OCI-LY1 (cell line): ENCODE results near the gene JAKMIP3.

Experiments
- H2AFZ ChIP-seq: fragments of 200-600 bp; sonication (generic), shearing (Covaris generic); 2 replicates; pipeline ENCODE4 v1.6.0; 2014; ENCODE audit warnings: antibody characterized with exemption, mild to moderate bottlenecking, low read length
- H3F3A ChIP-seq: fragments of 200-600 bp; sonication (generic), shearing (Covaris generic); 2 replicates; pipeline ENCODE4 v1.6.0; 2014; ENCODE audit warnings: mild to moderate bottlenecking, antibody characterized with exemption, low read length, moderate library complexity; ENCODE audit not compliant: insufficient read depth
- H3K27ac ChIP-seq: fragments of 200-600 bp; sonication (generic); 2 replicates; pipeline ENCODE4 v1.5.1; 2014; ENCODE audit warnings: low read length, mixed run types, mild to moderate bottlenecking, low read depth; ENCODE audit not compliant: poor library complexity, severe bottlenecking
- H3K27me3 ChIP-seq: fragments of 200-600 bp; sonication (generic); 2 replicates; pipeline ENCODE4 v1.6.0; 2014; ENCODE audit warnings: antibody characterized with exemption, mild to moderate bottlenecking, low read length, moderate library complexity; ENCODE audit not compliant: insufficient read depth
- H3K36me3 ChIP-seq: fragments of 200-600 bp; sonication (generic); 2 replicates; pipeline ENCODE4 v1.6.1; 2014; ENCODE audit warnings: mild to moderate bottlenecking, antibody characterized with exemption, low read length, moderate library complexity, mixed read lengths; ENCODE audit not compliant: insufficient read depth
- H3K4me1 ChIP-seq: fragments of 200-600 bp; sonication (generic); 2 replicates; pipeline ENCODE4 v1.5.1; 2014; ENCODE audit warnings: mild to moderate bottlenecking, low read length, moderate library complexity; ENCODE audit not compliant: insufficient read depth, severe bottlenecking
- H3K4me2 ChIP-seq: fragments of 200-600 bp; sonication (generic), shearing (Covaris generic); 2 replicates; pipeline ENCODE4 v1.6.1; 2014; ENCODE audit warnings: low read length
- H3K4me3 ChIP-seq: fragments of 200-600 bp; sonication (generic); 2 replicates; pipeline ENCODE4 v1.5.1; 2014; ENCODE audit warnings: low read length, low read depth, mild to moderate bottlenecking, mixed read lengths; ENCODE audit not compliant: poor library complexity, severe bottlenecking
- H3K79me2 ChIP-seq: fragments of 200-600 bp; shearing (Covaris generic); 2 replicates; pipeline ENCODE4 v1.6.1; 2016; ENCODE audit warnings: mixed run types, low read length, mixed read lengths; ENCODE audit not compliant: insufficient read depth
- H3K9ac ChIP-seq: fragments of 200-600 bp; sonication (generic), shearing (Covaris generic); 2 replicates; pipeline ENCODE4 v1.6.1; 2014; ENCODE audit warnings: mild to moderate bottlenecking, low read length, mixed read lengths
- H3K9me2 ChIP-seq: fragments of 200-600 bp; sonication (generic), shearing (Covaris generic); 2 replicates; pipeline ENCODE4 v1.6.1; 2014; ENCODE audit warnings: low read depth, mild to moderate bottlenecking, low read length, mixed read lengths
- H3K9me3 ChIP-seq: fragments of 200-600 bp; shearing (Covaris generic); 2 replicates; pipeline ENCODE4 v1.6.1; 2014; ENCODE audit warnings: low read length, mixed read lengths
- H4K20me1 ChIP-seq: fragments of 200-600 bp; sonication (generic), shearing (Covaris generic); 2 replicates; pipeline ENCODE4 v1.6.0; 2016; ENCODE audit warnings: mild to moderate bottlenecking, low read length; ENCODE audit not compliant: insufficient read depth
- CTCF ChIP-seq: fragments of 200-600 bp; sonication (generic), shearing (Covaris generic); IDR thresholded peaks from 2 replicates; pipeline ENCODE4 v1.5.1; 2017; ENCODE audit warnings: mild to moderate bottlenecking, antibody characterized with exemption, low read length, moderate library complexity, mixed read lengths
- EZH2 ChIP-seq: fragments of 200-600 bp; sonication (generic), shearing (Covaris generic); IDR thresholded peaks from 2 replicates; pipeline ENCODE4 v1.8.0; 2017; ENCODE audit warnings: borderline replicate concordance, mixed run types, mild to moderate bottlenecking, antibody characterized with exemption, low read length, moderate library complexity, mixed read lengths

The JAKMIP3 gene

GRCh38 chr10:132109341-132110110, 43.8 kb downstream of the JAKMIP3 start:
- Histone ChIP-seq H3K79me2 (no peaks in the 10 kb centered on the region), H3K27me3 (no peaks in the 10 kb centered on the region), H3K4me1 (no peaks in the 10 kb centered on the region), H3K9ac (no peak overlapping the region), H3K27ac (no peak overlapping the region), H3K36me3 (no peaks in the 10 kb centered on the region), H2AFZ (no peak overlapping the region), H3K4me3 (no peak overlapping the region), H3F3A (no peaks in the 10 kb centered on the region), H3K9me2 (no peaks in the 10 kb centered on the region), H4K20me1 (no peaks in the 10 kb centered on the region), H3K9me3 (no peaks in the 10 kb centered on the region), H3K4me2 (no peak overlapping the region)
- TF ChIP-seq CTCF (no peak), EZH2 (no peak)

DNA sequence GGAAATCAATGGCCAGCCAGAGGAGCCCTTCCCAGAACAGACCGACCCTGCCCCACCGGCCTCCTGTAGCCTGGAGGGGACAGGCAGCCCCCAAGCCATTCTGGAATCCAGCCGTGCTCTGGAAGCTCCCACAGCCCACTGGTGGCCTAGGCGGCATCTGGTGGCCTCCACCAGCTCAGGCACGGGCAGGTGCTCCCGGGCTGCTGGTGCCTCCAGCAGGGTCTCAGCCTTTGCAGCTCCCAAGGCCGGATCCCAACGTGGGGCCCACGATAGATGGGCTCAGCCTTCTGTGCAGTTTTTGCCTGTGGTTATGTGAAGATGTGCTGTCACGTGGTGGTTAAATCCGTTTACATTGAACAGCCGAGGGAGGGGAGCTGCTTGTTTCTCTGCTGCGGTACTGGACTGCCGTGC, 44.4 kb downstream of the JAKMIP3 start:
- Histone ChIP-seq H3K4me2 (no peak overlapping the region), H3K4me1 (no peaks in the 10 kb centered on the region)
- no peak for TF ChIP-seq EZH2
- TF ChIP-seq CTCF, result no peak

GRCh38 chr10:132110713-132111112, 45.0 kb downstream of the JAKMIP3 start:
- H3K27me3 ChIP-seq, result no peaks in the 10 kb centered on the region
- no peaks in the 10 kb centered on the region for H3K9me3 ChIP-seq
- TF ChIP-seq CTCF (no peak), EZH2 (no peak)
- H3K9me2 ChIP-seq, result no peaks in the 10 kb centered on the region
- H4K20me1 ChIP-seq, result no peaks in the 10 kb centered on the region
- H3K4me2 ChIP-seq, result no peak overlapping the region
- H2AFZ ChIP-seq, result no peak overlapping the region
- H3K4me3 ChIP-seq, result no peak overlapping the region
- H3K79me2 ChIP-seq, result no peaks in the 10 kb centered on the region
- H3K36me3 ChIP-seq, result no peaks in the 10 kb centered on the region
- no peak overlapping the region for H3K27ac ChIP-seq
- H3F3A ChIP-seq, result no peaks in the 10 kb centered on the region
- no peaks in the 10 kb centered on the region for H3K4me1 ChIP-seq
- H3K9ac ChIP-seq, result no peak overlapping the region

More for the DNA sequence above, 44.4 kb downstream of the JAKMIP3 start:
- no peak overlapping the region for H3K27ac ChIP-seq
- no peaks in the 10 kb centered on the region for H3K9me3 ChIP-seq
- no peaks in the 10 kb centered on the region for H3K9me2 ChIP-seq
- no peak overlapping the region for H3K4me3 ChIP-seq
- no peaks in the 10 kb centered on the region for H3F3A ChIP-seq
- H3K9ac ChIP-seq, result no peak overlapping the region
- H3K79me2 ChIP-seq, result no peaks in the 10 kb centered on the region
- no peaks in the 10 kb centered on the region for H3K27me3 ChIP-seq
- no peak overlapping the region for H2AFZ ChIP-seq
- no peaks in the 10 kb centered on the region for H4K20me1 ChIP-seq
- no peaks in the 10 kb centered on the region for H3K36me3 ChIP-seq
